GM13977 (cell line): ENCODE data around the gene WBP1.

Experiments used
- DNase-seq: peaks from one replicate; pipeline ENCODE4 v3.0.0; 2012; ENCODE audit warnings: low spot score
- CTCF ChIP-seq: IDR thresholded peaks from 2 replicates; pipeline ENCODE4 v1.5.1; 2012; ENCODE audit warnings: mild to moderate bottlenecking, control low read depth; ENCODE audit not compliant: insufficient read depth; ENCODE audit errors: extremely low read depth, missing control alignments
- in situ Hi-C: fragments of 300-500 bp; cut with MboI; formaldehyde crosslinking; loops from one replicate; pipeline ENCODE4 v1.12.0; 2022; ENCODE audit warnings: low sequenced_read_pairs, low pct_unique_long_range_greater_than_20kb, mixed read lengths, inconsistent platforms; ENCODE audit not compliant: unreplicated experiment

Gene WBP1

GRCh38 chr2:74458132-74458937, at the start of gene WBP1:
WBP1 (plus strand) TSS chr2:74458438; CDS start chr2:74458603, 165 bp downstream.
- no peak for TF ChIP-seq CTCF
- in situ Hi-C loops, result no loop called here
- peak; percentile 97 for DNase-seq

- TF ChIP-seq CTCF, result no peak
- no peak for DNase-seq
- in situ Hi-C loops, result no loop called here
Observed at GRCh38 chr2:74413001-74413698, 45.1 kb upstream of the WBP1 start.

GRCh38 chr2:74414441-74414840, 43.8 kb upstream of the WBP1 start:
- DNase-seq, result no peak
- in situ Hi-C loops, result no loop called here
- no peak for TF ChIP-seq CTCF

- DNase-seq, result peak; percentile 69
- in situ Hi-C loops, result no loop called here
- TF ChIP-seq CTCF, result peak; percentile 40
Observed at GRCh38 chr2:74414881-74415761, 43.1 kb upstream of the WBP1 start.

GRCh38 chr2:74415762-74416395, 42.4 kb upstream of the WBP1 start:
- no peak for DNase-seq
- in situ Hi-C loops, result no loop called here
- no peak for TF ChIP-seq CTCF

- TF ChIP-seq CTCF, result peak; percentile 20
- no peak for DNase-seq
- in situ Hi-C loops, result no loop called here
Observed at GRCh38 chr2:74416778-74417177, 41.5 kb upstream of the WBP1 start.
